A549 (cell line): ENCODE results near the gene DOK6. TPM values are rescaled to one million over a fixed set of nuclear protein-coding genes. Genes with fewer than 3 reads are reported as not detected.

Experiments used
- ATAC-seq, 2 experiments: fragments of 200-7000 bp in 1 of 2; fragments of >200 bp in 1 of 2; cut with Nextera tagmentation in 1 of 2; cut with Tn5 transposase in 1 of 2; 3 replicates each; pipeline versions ENCODE4 v1.8.0 to v1.9.1; 2018 to 2020; ENCODE audit warnings: mild to moderate bottlenecking in 1 of 2, moderate library complexity in 1 of 2
- CTCF ChIA-PET: fragments of 300-600 bp; sonication (Branson Sonifier 250); formaldehyde crosslinking; extraction: SDS; loops from one replicate; lab custom pipeline; 2021; ENCODE audit warnings: antibody characterized with exemption, inconsistent platforms; lab: Yijun Ruan, JAX
- POLR2A ChIA-PET: fragments of 350-600 bp; formaldehyde crosslinking; extraction: SDS; loops from one replicate; lab custom pipeline; 2021; ENCODE audit warnings: antibody characterized with exemption, inconsistent platforms; lab: Yijun Ruan, JAX
- DNase-seq, 2 experiments: peaks; one replicate each; pipeline versions ENCODE4 v3.0.0 to v3.0.0-alpha.2; 2011 to 2016; ENCODE audit warnings: low read depth in 1 of 2, low spot score in 1 of 2
- FAIRE-seq: peaks from 2 replicates; lab custom pipeline; 2011; peaks lifted over from hg19 to GRCh38; lab: Jason Lieb, UNC
- H3K27ac ChIP-seq, 2 experiments: fragments of >200 bp; sonication (Bioruptor Twin); formaldehyde crosslinking; 3 replicates each; pipeline ENCODE4 v1.5.1; 2016 to 2017
- H3K4me1 ChIP-seq: fragments of >200 bp; sonication (Bioruptor Twin); formaldehyde crosslinking; 3 replicates; pipeline ENCODE4 v1.6.1; 2016
- H3K4me2 ChIP-seq: fragments of >200 bp; sonication (Bioruptor Twin); formaldehyde crosslinking; 3 replicates; pipeline ENCODE4 v1.6.1; 2016
- H3K4me3 ChIP-seq: fragments of >200 bp; sonication (Bioruptor Twin); formaldehyde crosslinking; 3 replicates; pipeline ENCODE4 v1.5.1; 2016
- H3K9me3 ChIP-seq: fragments of >200 bp; sonication (Bioruptor Twin); formaldehyde crosslinking; 3 replicates; pipeline ENCODE4 v1.6.1; 2016
- BHLHE40 ChIP-seq: IDR thresholded peaks from 2 replicates; pipeline ENCODE4 v1.6.1; 2012; ENCODE audit warnings: low read depth, low read length, inconsistent platforms
- CBX2 ChIP-seq: fragments of 200-600 bp; sonication (generic); IDR thresholded peaks from 2 replicates; pipeline ENCODE4 v1.6.1; 2016; ENCODE audit warnings: low read depth, mild to moderate bottlenecking, borderline replicate concordance
- CHD2 ChIP-seq: fragments of 150-350 bp; IDR thresholded peaks from 2 replicates; pipeline ENCODE4 v1.6.1; 2014; ENCODE audit warnings: low read length; ENCODE audit not compliant: partially characterized antibody
- EHMT2 ChIP-seq: fragments of 200-600 bp; sonication (generic); IDR thresholded peaks from 2 replicates; pipeline ENCODE4 v1.6.1; 2016; ENCODE audit warnings: antibody characterized with exemption, low read depth, mild to moderate bottlenecking, moderate library complexity
- ELK1 ChIP-seq: fragments of 150-350 bp; IDR thresholded peaks from 2 replicates; pipeline ENCODE4 v1.6.1; 2014; ENCODE audit warnings: low read depth, mild to moderate bottlenecking, low read length
- EP300 ChIP-seq, 2 experiments: fragments of >200 bp; sonication (Bioruptor Twin); formaldehyde crosslinking; IDR thresholded peaks; 2 replicates in 1 of 2; 3 replicates in 1 of 2; pipeline ENCODE4 v1.6.1; 2016 to 2017
- FOXS1 ChIP-seq: fragments of 250-450 bp; sonication (Bioruptor Pico); IDR thresholded peaks from 2 replicates; pipeline ENCODE4 v1.5.0; 2020; ENCODE audit warnings: mild to moderate bottlenecking, moderate library complexity
- HMGXB4 ChIP-seq: fragments of 250-450 bp; sonication (Bioruptor Pico); IDR thresholded peaks from 2 replicates; pipeline ENCODE4 v1.5.0; 2021; ENCODE audit warnings: mild to moderate bottlenecking, moderate library complexity, borderline replicate concordance
- HOXA7 ChIP-seq: fragments of 250-450 bp; sonication (Bioruptor Pico); IDR thresholded peaks from 2 replicates; pipeline ENCODE4 v1.5.0; 2020; ENCODE audit warnings: mild to moderate bottlenecking, moderate library complexity
- HOXB5 ChIP-seq: fragments of 250-450 bp; sonication (Bioruptor Pico); IDR thresholded peaks from 2 replicates; pipeline ENCODE4 v1.5.0; 2020; ENCODE audit warnings: mild to moderate bottlenecking, moderate library complexity
- JUNB ChIP-seq: fragments of >200 bp; sonication (Bioruptor Twin); formaldehyde crosslinking; IDR thresholded peaks from 2 replicates; pipeline ENCODE4 v1.6.1; 2016
- KDM1A ChIP-seq: fragments of 200-600 bp; sonication (generic); IDR thresholded peaks from 2 replicates; pipeline ENCODE4 v1.6.1; 2016; ENCODE audit warnings: low read depth, mild to moderate bottlenecking
- KDM5A ChIP-seq: fragments of 200-600 bp; sonication (generic); IDR thresholded peaks from 2 replicates; pipeline ENCODE4 v1.6.1; 2016; ENCODE audit warnings: antibody characterized with exemption, mild to moderate bottlenecking
- MAFK ChIP-seq: fragments of 450-650 bp; IDR thresholded peaks from 2 replicates; pipeline ENCODE4 v1.6.1; 2014; ENCODE audit not compliant: partially characterized antibody
- MAX ChIP-seq: IDR thresholded peaks from 2 replicates; pipeline ENCODE4 v1.6.1; 2012
- NFE2L2 ChIP-seq: fragments of 150-350 bp; conservative IDR thresholded peaks from 2 replicates; pipeline ENCODE4 v1.6.1; 2014; ENCODE audit warnings: low read length
- POLR2A ChIP-seq: IDR thresholded peaks from 2 replicates; pipeline ENCODE4 v1.6.1; 2012; ENCODE audit warnings: mild to moderate bottlenecking, low read length
- RNF2 ChIP-seq: fragments of 200-600 bp; sonication (generic); IDR thresholded peaks from 2 replicates; pipeline ENCODE4 v1.6.1; 2016; ENCODE audit warnings: low read depth, mild to moderate bottlenecking, antibody characterized with exemption, moderate library complexity, borderline replicate concordance
- SMC3 ChIP-seq: fragments of >200 bp; sonication (Bioruptor Twin); formaldehyde crosslinking; IDR thresholded peaks from 3 replicates; pipeline ENCODE4 v1.6.1; 2018; ENCODE audit warnings: inconsistent platforms
- TFCP2L1 ChIP-seq: fragments of 250-450 bp; sonication (Bioruptor Pico); IDR thresholded peaks from 2 replicates; pipeline ENCODE4 v1.5.0; 2021; ENCODE audit warnings: mild to moderate bottlenecking
- ZFP36 ChIP-seq: fragments of 450-650 bp; IDR thresholded peaks from 2 replicates; pipeline ENCODE4 v1.6.1; 2014; ENCODE audit warnings: borderline replicate concordance; ENCODE audit not compliant: partially characterized antibody
- WGBS: methylation state at CpG from one replicate; pipeline ENCODE4 v1.1.6; 2017; ENCODE audit errors: missing lambda C conversion rate; 5-methylcytosine and 5-hydroxymethylcytosine counted together
- polyA plus RNA-seq, 4 experiments: library from polyadenylated mRNA; depleted of rRNA in 3 of 4; stranded (reverse); fragments of >200 nt; fragmentation: RNase III in 1 of 4; extraction: RNeasy Plus Mini Kit Qiagen cat#74134 plus additional on column Dnase treatment in 1 of 4; gene quantifications; 2 replicates in 3 of 4; 3 replicates in 1 of 4; pipeline ENCODE4 v1.2.3, GENCODE V29; 2011 to 2017

Gene DOK6
- polyA plus RNA-seq, 2 of the 4 experiments (the other 2 are of a cell fraction), result not detected

GRCh38 chr18:69387186-69387585 is 13.5 kb upstream of the DOK6 start (continued):
- TF ChIP-seq ELK1, result no peak
- TF ChIP-seq SMC3, result no peak
- no peak for TF ChIP-seq RNF2
- TF ChIP-seq BHLHE40, result no peak

- ChIA-PET POLR2A (no interaction called here), CTCF (no interaction called here)
- Histone ChIP-seq H3K27ac (no peak overlapping the region), H3K4me1 (no peaks in the 10 kb centered on the region), H3K9me3 (no peaks in the 10 kb centered on the region), H3K4me3 (no peak overlapping the region), H3K4me2 (no peak overlapping the region)
- TF ChIP-seq KDM1A, result no peak
- TF ChIP-seq KDM5A, result no peak
- no peak for TF ChIP-seq ELK1
- TF ChIP-seq CBX2, result no peak
- WGBS, result 23% methylated on average over 1 of the region's 1 CpG
- DNase-seq (no peak), ATAC-seq (no peak), FAIRE-seq (no peak)
These were observed 12.5 kb upstream of the DOK6 start for GRCh38 chr18:69388222-69388621.

- H3K4me2 ChIP-seq, result no peak overlapping the region
- DNase-seq, result no peak
- ATAC-seq, result no peak
- TF ChIP-seq NFE2L2 (0 out of 2 replicates have a peak, but pooled peaks have one; percentile 20), HOXB5 (CRISPR knock-in tag) (no peak), MAFK (peak; percentile 76)
- TF ChIP-seq, all 56 proteins: peak for 2
- ChIA-PET CTCF (no interaction called here), POLR2A (no interaction called here)
- H3K9me3 ChIP-seq, result no peaks in the 10 kb centered on the region
- H3K4me3 ChIP-seq, result no peak overlapping the region
- FAIRE-seq, result no peak
- 46% methylated on average over 7 of the region's 7 CpGs for WGBS
- H3K4me1 ChIP-seq, result peaks cover 7% of the 10 kb centered on the region; the same call in 1 of the 3 replicates
- H3K27ac ChIP-seq, result no peak overlapping the region
These were observed 3.6 kb upstream of the DOK6 start for GRCh38 chr18:69397096-69397495.

GRCh38 chr18:69399253-69399652 is 1.4 kb upstream of the DOK6 start:
- CTCF ChIA-PET, result interaction anchor here (0.9 kb wide), 1 partner anchor 14 kb away, joined by 3 read pairs; no protein-coding TSS in a partner anchor

More at GRCh38 chr18:69399253-69399652, 1.4 kb upstream of the DOK6 start:
- Histone ChIP-seq H3K27ac (no peak overlapping the region), H3K4me3 (no peak overlapping the region), H3K4me2 (no peak overlapping the region), H3K4me1 (peaks cover 7% of the 10 kb centered on the region; the same call in 1 of the 3 replicates), H3K9me3 (no peaks in the 10 kb centered on the region)
- ATAC-seq, result no peak
- POLR2A ChIA-PET, result no interaction called here
- TF ChIP-seq ELK1 (no peak), BHLHE40 (no peak), POLR2A (no peak), ZFP36 (no peak), CHD2 (no peak), FOXS1 (CRISPR knock-in tag) (no peak), HMGXB4 (CRISPR knock-in tag) (no peak), MAX (no peak), TFCP2L1 (CRISPR knock-in tag) (no peak), JUNB (no peak), EHMT2 (no peak), NFE2L2 (no peak), HOXA7 (CRISPR knock-in tag) (no peak), EP300 (IDR thresholded peaks at IDR 0.05) (no peak)
- WGBS, result 42% methylated on average over 3 of the region's 3 CpGs
- no peak for FAIRE-seq
- no peak for DNase-seq
